IPS-20b (cell line): Measurements from ENCODE around the gene LHX5.

Experiments
- H3K27ac ChIP-seq: one replicate; pipeline ENCODE4 v1.5.1; 2013; ENCODE audit warnings: low read length
- H3K27me3 ChIP-seq: 2 replicates; pipeline ENCODE4 v1.6.1; 2013; ENCODE audit warnings: mild to moderate bottlenecking, low read length, inconsistent platforms; ENCODE audit not compliant: insufficient read depth
- H3K36me3 ChIP-seq: 2 replicates; pipeline ENCODE4 v1.6.1; 2013; ENCODE audit warnings: low read depth, mild to moderate bottlenecking, inconsistent platforms, low read length, moderate library complexity; ENCODE audit not compliant: insufficient read depth
- H3K4me1 ChIP-seq: 2 replicates; pipeline ENCODE4 v1.6.1; 2013; ENCODE audit warnings: mild to moderate bottlenecking, control low read depth, inconsistent platforms, low read length, moderate library complexity; ENCODE audit not compliant: insufficient read depth
- H3K4me3 ChIP-seq: 2 replicates; pipeline ENCODE4 v1.5.1; 2013; ENCODE audit warnings: mild to moderate bottlenecking, low read length, inconsistent platforms
- H3K9ac ChIP-seq: 2 replicates; pipeline ENCODE4 v1.6.1; 2013; ENCODE audit warnings: low read depth, mild to moderate bottlenecking, inconsistent platforms, low read length, moderate library complexity
- H3K9me3 ChIP-seq: 2 replicates; pipeline ENCODE4 v1.6.1; 2013; ENCODE audit warnings: mild to moderate bottlenecking, low read depth, low read length, inconsistent platforms; ENCODE audit not compliant: insufficient read depth

Gene LHX5

GRCh38 chr12:113462998-113463745, 8.5 kb downstream of the LHX5 start:
- no peaks in the 10 kb centered on the region for H3K36me3 ChIP-seq
- H3K4me3 ChIP-seq, result peak overlapping the region; percentile 52; the same call in 1 of the 2 replicates
- no peak overlapping the region for H3K27ac ChIP-seq
- peaks cover 11% of the 10 kb centered on the region; the same call in 1 of the 2 replicates for H3K4me1 ChIP-seq
- peaks cover 5% of the 10 kb centered on the region; the same call in 1 of the 2 replicates for H3K9me3 ChIP-seq
- H3K27me3 ChIP-seq, result peaks cover 100% of the 10 kb centered on the region
- no peak overlapping the region for H3K9ac ChIP-seq

GRCh38 chr12:113462117-113462774, 9.4 kb downstream of the LHX5 start:
- no peak overlapping the region for H3K9ac ChIP-seq
- no peak overlapping the region for H3K27ac ChIP-seq
- peaks cover 96% of the 10 kb centered on the region for H3K27me3 ChIP-seq
- peaks cover 11% of the 10 kb centered on the region; the same call in 1 of the 2 replicates for H3K4me1 ChIP-seq
- H3K36me3 ChIP-seq, result no peaks in the 10 kb centered on the region
- H3K9me3 ChIP-seq, result peaks cover 5% of the 10 kb centered on the region; the same call in 1 of the 2 replicates
- H3K4me3 ChIP-seq, result no peak overlapping the region; the same call in 1 of the 2 replicates

- Histone ChIP-seq H3K9ac (no peak overlapping the region), H3K27ac (no peak overlapping the region), H3K4me3 (no peak overlapping the region), H3K36me3 (no peaks in the 10 kb centered on the region), H3K9me3 (peaks cover 2% of the 10 kb centered on the region; the same call in 1 of the 2 replicates), H3K27me3 (peaks cover 96% of the 10 kb centered on the region), H3K4me1 (peaks cover 9% of the 10 kb centered on the region)
These were observed 10.0 kb downstream of the LHX5 start for GRCh38 chr12:113461666-113462065.

- H3K36me3 ChIP-seq, result no peaks in the 10 kb centered on the region
- no peaks in the 10 kb centered on the region for H3K9me3 ChIP-seq
- no peak overlapping the region for H3K27ac ChIP-seq
- H3K4me3 ChIP-seq, result no peak overlapping the region
- H3K9ac ChIP-seq, result no peak overlapping the region
- H3K27me3 ChIP-seq, result peaks cover 82% of the 10 kb centered on the region
- peaks cover 12% of the 10 kb centered on the region for H3K4me1 ChIP-seq
These were observed 11.7 kb downstream of the LHX5 start for GRCh38 chr12:113459981-113460380.

- no peak overlapping the region for H3K4me3 ChIP-seq
- no peak overlapping the region for H3K9ac ChIP-seq
- H3K9me3 ChIP-seq, result no peaks in the 10 kb centered on the region
- H3K36me3 ChIP-seq, result no peaks in the 10 kb centered on the region
- H3K4me1 ChIP-seq, result peaks cover 6% of the 10 kb centered on the region
- H3K27me3 ChIP-seq, result peaks cover 59% of the 10 kb centered on the region
- H3K27ac ChIP-seq, result no peak overlapping the region
These were observed 14.0 kb downstream of the LHX5 start for GRCh38 chr12:113457710-113458109.

GRCh38 chr12:113457185-113457584, 14.5 kb downstream of the LHX5 start:
- H3K27ac ChIP-seq, result no peak overlapping the region
- no peak overlapping the region; the same call in 1 of the 2 replicates for H3K9ac ChIP-seq
- H3K27me3 ChIP-seq, result peaks cover 54% of the 10 kb centered on the region
- no peaks in the 10 kb centered on the region for H3K9me3 ChIP-seq
- no peaks in the 10 kb centered on the region for H3K36me3 ChIP-seq
- peaks cover 6% of the 10 kb centered on the region for H3K4me1 ChIP-seq
- H3K4me3 ChIP-seq, result no peak overlapping the region

- H3K27ac ChIP-seq, result no peak overlapping the region
- H3K4me1 ChIP-seq, result peaks cover 6% of the 10 kb centered on the region
- no peaks in the 10 kb centered on the region for H3K9me3 ChIP-seq
- no peak overlapping the region; the same call in 1 of the 2 replicates for H3K9ac ChIP-seq
- H3K27me3 ChIP-seq, result peaks cover 50% of the 10 kb centered on the region
- no peak overlapping the region for H3K4me3 ChIP-seq
- no peaks in the 10 kb centered on the region for H3K36me3 ChIP-seq
These were observed 14.9 kb downstream of the LHX5 start for GRCh38 chr12:113456761-113457160.

- H3K9ac ChIP-seq, result no peak overlapping the region
- H3K9me3 ChIP-seq, result no peaks in the 10 kb centered on the region
- H3K4me1 ChIP-seq, result peaks cover 6% of the 10 kb centered on the region
- H3K4me3 ChIP-seq, result no peak overlapping the region
- H3K27me3 ChIP-seq, result peaks cover 44% of the 10 kb centered on the region
- no peak overlapping the region for H3K27ac ChIP-seq
- no peaks in the 10 kb centered on the region for H3K36me3 ChIP-seq
These were observed 15.5 kb downstream of the LHX5 start for GRCh38 chr12:113456199-113456598.

GRCh38 chr12:113453330-113453729, 18.3 kb downstream of the LHX5 start:
- no peak overlapping the region for H3K9ac ChIP-seq
- H3K4me3 ChIP-seq, result no peak overlapping the region
- peaks cover 15% of the 10 kb centered on the region; the same call in 1 of the 2 replicates for H3K27me3 ChIP-seq
- H3K4me1 ChIP-seq, result peaks cover 6% of the 10 kb centered on the region
- H3K9me3 ChIP-seq, result no peaks in the 10 kb centered on the region
- H3K36me3 ChIP-seq, result no peaks in the 10 kb centered on the region
- no peak overlapping the region for H3K27ac ChIP-seq

GRCh38 chr12:113452458-113452857, 19.2 kb downstream of the LHX5 start:
- H3K4me1 ChIP-seq, result peaks cover 6% of the 10 kb centered on the region
- H3K36me3 ChIP-seq, result no peaks in the 10 kb centered on the region
- H3K9me3 ChIP-seq, result no peaks in the 10 kb centered on the region
- no peak overlapping the region for H3K4me3 ChIP-seq
- peaks cover 9% of the 10 kb centered on the region; the same call in 1 of the 2 replicates for H3K27me3 ChIP-seq
- H3K27ac ChIP-seq, result no peak overlapping the region
- no peak overlapping the region for H3K9ac ChIP-seq

GRCh38 chr12:113449839-113450238, 21.8 kb downstream of the LHX5 start:
- Histone ChIP-seq H3K27ac (no peak overlapping the region), H3K4me1 (no peaks in the 10 kb centered on the region), H3K4me3 (no peak overlapping the region), H3K36me3 (no peaks in the 10 kb centered on the region), H3K9ac (no peak overlapping the region), H3K27me3 (no peaks in the 10 kb centered on the region), H3K9me3 (no peaks in the 10 kb centered on the region)

GRCh38 chr12:113449299-113449698, 22.4 kb downstream of the LHX5 start:
- H3K9ac ChIP-seq, result no peak overlapping the region
- H3K4me1 ChIP-seq, result no peaks in the 10 kb centered on the region
- H3K36me3 ChIP-seq, result no peaks in the 10 kb centered on the region
- no peaks in the 10 kb centered on the region for H3K9me3 ChIP-seq
- no peak overlapping the region for H3K4me3 ChIP-seq
- H3K27me3 ChIP-seq, result no peaks in the 10 kb centered on the region
- H3K27ac ChIP-seq, result no peak overlapping the region
